ENCODE measurements around the gene ARIH2. TPM values are rescaled to one million over a fixed set of nuclear protein-coding genes. Genes with fewer than 3 reads are reported as not detected.
A peak's percentile ranks its signal among the peaks of the same experiment; 100 is the strongest.

The ARIH2 gene
- polyA plus RNA-seq, 4 donors: 42.7 to 70.1 (median 47.2) TPM

- H3K27ac ChIP-seq (ENCODE audit: low read depth in 1 of 3, low read length in 2 of 3): no peak overlapping the region
- peaks cover 0 to 8% (median 4%) of the 10 kb centered on the region in 3 donors for H3K4me1 ChIP-seq (ENCODE audit: control insufficient read depth in 3 of 3, insufficient read depth in 2 of 3, low read depth in 1 of 3, low read length in 2 of 3)
- no peak overlapping the region for H3K4me3 ChIP-seq (ENCODE audit: low read depth in 1 of 3, low read length in 3 of 3)
- DNase-seq (peak in 1 of 2 donors; percentile 35), FAIRE-seq (no peak)
- H3K36me3 ChIP-seq (ENCODE audit: control insufficient read depth in 3 of 3, insufficient read depth in 2 of 3, low read depth in 1 of 3, low read length in 3 of 3): peaks cover 16 to 65% (median 17%) of the 10 kb centered on the region in 3 donors
- H3K9me3 ChIP-seq (ENCODE audit: control insufficient read depth in 2 of 2, insufficient read depth in 1 of 2, low read depth in 1 of 2, low read length in 1 of 2): no peaks in the 10 kb centered on the region
- H3K27me3 ChIP-seq (ENCODE audit: control insufficient read depth in 3 of 3, insufficient read depth in 3 of 3, low read length in 3 of 3): no peaks in the 10 kb centered on the region
These were observed 66.0 kb downstream of the ARIH2 start for GRCh38 chr3:48984663-48985062.

GRCh38 chr3:48985831-48986376 lies 67.3 kb downstream of the ARIH2 start:
- Histone ChIP-seq H3K36me3 (ENCODE audit: control insufficient read depth in 3 of 3, insufficient read depth in 2 of 3, low read depth in 1 of 3, low read length in 3 of 3) (peaks cover 8 to 55% (median 14%) of the 10 kb centered on the region in 3 donors), H3K27me3 (ENCODE audit: control insufficient read depth in 3 of 3, insufficient read depth in 3 of 3, low read length in 3 of 3) (no peaks in the 10 kb centered on the region), H3K27ac (ENCODE audit: low read depth in 1 of 3, low read length in 2 of 3) (no peak overlapping the region), H3K4me1 (ENCODE audit: control insufficient read depth in 3 of 3, insufficient read depth in 2 of 3, low read depth in 1 of 3, low read length in 2 of 3) (peaks cover 0 to 8% (median 4%) of the 10 kb centered on the region in 3 donors), H3K9me3 (ENCODE audit: control insufficient read depth in 2 of 2, insufficient read depth in 1 of 2, low read depth in 1 of 2, low read length in 1 of 2) (no peaks in the 10 kb centered on the region), H3K4me3 (ENCODE audit: low read depth in 1 of 3, low read length in 3 of 3) (no peak overlapping the region)
- 89 to 95% (median 90%) methylated on average over 7 of the region's 7 CpGs for WGBS, 3 donors
- no peak for FAIRE-seq
- DNase-seq: no peak

- peak in 1 of 2 donors; percentile 26 for DNase-seq
- no peak for FAIRE-seq
- Histone ChIP-seq H3K4me3 (ENCODE audit: low read depth in 1 of 3, low read length in 3 of 3) (peak overlapping the region; percentile 84 to 97 (median 88)), H3K27me3 (ENCODE audit: control insufficient read depth in 3 of 3, insufficient read depth in 3 of 3, low read length in 3 of 3) (no peaks in the 10 kb centered on the region), H3K9me3 (ENCODE audit: control insufficient read depth in 2 of 2, insufficient read depth in 1 of 2, low read depth in 1 of 2, low read length in 1 of 2) (no peaks in the 10 kb centered on the region), H3K4me1 (ENCODE audit: control insufficient read depth in 3 of 3, insufficient read depth in 2 of 3, low read depth in 1 of 3, low read length in 2 of 3) (peaks cover 4 to 11% (median 8%) of the 10 kb centered on the region in 3 donors), H3K36me3 (ENCODE audit: control insufficient read depth in 3 of 3, insufficient read depth in 2 of 3, low read depth in 1 of 3, low read length in 3 of 3) (peaks cover 0 to 45% (median 5%) of the 10 kb centered on the region in 3 donors), H3K27ac (ENCODE audit: low read depth in 1 of 3, low read length in 2 of 3) (peak overlapping the region; percentile 86 to 99 (median 97))
- WGBS, 3 donors: 3 to 4% (median 3%) methylated on average over 21 of the region's 21 CpGs
These were observed 70.6 kb downstream of the ARIH2 start for GRCh38 chr3:48989126-48989795.

DNA sequence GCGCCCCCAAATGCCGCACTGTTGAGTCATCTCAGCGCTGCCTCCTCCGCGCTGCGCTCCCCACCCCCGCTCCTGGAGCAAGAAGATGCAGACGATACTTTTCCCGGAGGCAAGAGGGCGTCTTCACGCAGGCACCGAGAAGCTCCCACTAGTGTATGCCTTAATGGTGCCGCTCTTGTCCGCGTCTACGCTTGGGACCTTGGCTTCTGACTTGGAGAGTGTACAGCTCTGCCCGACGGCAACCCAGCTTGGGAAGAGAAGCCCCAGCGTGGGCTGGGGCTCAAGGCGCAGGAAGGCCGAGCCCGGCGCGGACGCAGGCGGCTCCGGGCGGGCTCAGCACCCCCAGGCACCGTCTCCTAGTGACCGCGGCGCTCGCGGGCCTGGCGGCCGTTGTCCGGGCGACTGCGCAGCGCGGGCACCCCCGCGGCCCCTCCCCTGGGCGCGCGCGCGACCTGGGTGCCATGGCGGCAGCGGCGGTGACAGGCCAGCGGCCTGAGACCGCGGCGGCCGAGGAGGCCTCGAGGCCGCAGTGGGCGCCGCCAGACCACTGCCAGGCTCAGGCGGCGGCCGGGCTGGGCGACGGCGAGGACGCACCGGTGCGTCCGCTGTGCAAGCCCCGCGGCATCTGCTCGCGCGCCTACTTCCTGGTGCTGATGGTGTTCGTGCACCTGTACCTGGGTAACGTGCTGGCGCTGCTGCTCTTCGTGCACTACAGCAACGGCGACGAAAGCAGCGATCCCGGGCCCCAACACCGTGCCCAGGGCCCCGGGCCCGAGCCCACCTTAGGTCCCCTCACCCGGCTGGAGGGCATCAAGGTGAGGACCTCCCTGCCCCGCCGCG lies 71.4 kb downstream of the ARIH2 start, which contains the start of gene P4HTM:
Gene P4HTM (plus strand): TSS at position 446 of the 840 bp plus-strand sequence. CDS start 16 bp downstream, at position 462.
- H3K27ac ChIP-seq (ENCODE audit: low read depth in 1 of 3, low read length in 2 of 3): peak within 1 kb of the TSS; percentile 86 to 99 (median 97)
- peak within 1 kb of the TSS; percentile 84 to 97 (median 88) for H3K4me3 ChIP-seq (ENCODE audit: low read depth in 1 of 3, low read length in 3 of 3)
- peak; percentile 80 to 94 for DNase-seq

DNA sequence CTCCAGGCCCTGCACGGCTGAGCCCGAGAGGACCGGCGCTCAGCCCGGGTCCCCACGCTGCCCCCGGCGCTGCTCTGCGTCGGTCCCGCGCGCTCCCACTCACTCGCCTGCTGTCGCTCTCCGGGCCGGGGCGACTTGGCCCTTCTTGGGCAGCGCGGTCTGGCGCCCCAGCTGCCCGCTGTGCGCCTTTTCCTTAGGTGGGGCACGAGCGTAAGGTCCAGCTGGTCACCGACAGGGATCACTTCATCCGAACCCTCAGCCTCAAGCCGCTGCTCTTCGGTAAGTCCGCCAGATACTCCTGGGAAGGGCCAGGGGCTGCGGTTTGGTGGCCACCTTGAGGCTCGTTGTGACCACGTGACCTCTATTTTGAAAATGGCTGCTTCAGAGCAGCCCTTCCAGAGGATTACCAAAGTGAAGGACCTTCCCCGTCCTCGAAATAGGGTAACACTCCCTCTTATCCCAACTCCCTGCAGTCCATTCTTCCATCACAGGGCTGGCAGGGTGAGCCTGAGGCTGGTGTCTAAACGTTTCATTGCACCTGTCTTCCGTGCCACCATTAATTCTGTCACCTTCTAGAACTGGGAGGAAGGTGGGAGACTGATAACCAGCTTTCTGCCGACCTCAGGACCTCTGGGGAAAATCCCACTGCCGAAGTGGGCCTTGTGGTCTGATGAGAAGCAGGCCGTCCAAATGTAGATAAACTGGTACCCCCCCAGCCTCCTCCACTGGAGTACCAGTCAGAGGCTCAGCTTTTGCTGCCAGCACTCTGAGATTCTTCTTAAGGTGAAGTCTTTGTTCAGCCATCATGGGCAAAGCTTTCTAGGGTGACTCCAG lies 72.2 kb downstream of the ARIH2 start:
- Histone ChIP-seq H3K4me1 (ENCODE audit: control insufficient read depth in 3 of 3, insufficient read depth in 2 of 3, low read depth in 1 of 3, low read length in 2 of 3) (peaks cover 4 to 11% (median 8%) of the 10 kb centered on the region in 3 donors), H3K27me3 (ENCODE audit: control insufficient read depth in 3 of 3, insufficient read depth in 3 of 3, low read length in 3 of 3) (no peaks in the 10 kb centered on the region), H3K4me3 (ENCODE audit: low read depth in 1 of 3, low read length in 3 of 3) (peak overlapping the region; percentile 84 to 97 (median 88)), H3K9me3 (ENCODE audit: control insufficient read depth in 2 of 2, insufficient read depth in 1 of 2, low read depth in 1 of 2, low read length in 1 of 2) (no peaks in the 10 kb centered on the region), H3K27ac (ENCODE audit: low read depth in 1 of 3, low read length in 2 of 3) (peak overlapping the region; percentile 45 to 97 (median 86)), H3K36me3 (ENCODE audit: control insufficient read depth in 3 of 3, insufficient read depth in 2 of 3, low read depth in 1 of 3, low read length in 3 of 3) (peaks cover 0 to 43% (median 2%) of the 10 kb centered on the region in 3 donors)
- WGBS, 3 donors: 2 to 5% (median 2%) methylated on average over 39 to 40 of the region's 40 CpGs
- DNase-seq (peak; percentile 45 to 77), FAIRE-seq (no peak)

More for the DNA sequence above, 71.4 kb downstream of the ARIH2 start, which contains the start of gene P4HTM:
- H3K9me3 ChIP-seq (ENCODE audit: control insufficient read depth in 2 of 2, insufficient read depth in 1 of 2, low read depth in 1 of 2, low read length in 1 of 2): no peaks in the 10 kb centered on the region
- no peaks in the 10 kb centered on the region for H3K27me3 ChIP-seq (ENCODE audit: control insufficient read depth in 3 of 3, insufficient read depth in 3 of 3, low read length in 3 of 3)
- peaks cover 0 to 44% (median 3%) of the 10 kb centered on the region in 3 donors for H3K36me3 ChIP-seq (ENCODE audit: control insufficient read depth in 3 of 3, insufficient read depth in 2 of 3, low read depth in 1 of 3, low read length in 3 of 3)
- WGBS, 3 donors: 0% methylated on average over 54 to 91 of the region's 91 CpGs
- H3K4me1 ChIP-seq (ENCODE audit: control insufficient read depth in 3 of 3, insufficient read depth in 2 of 3, low read depth in 1 of 3, low read length in 2 of 3): peaks cover 4 to 11% (median 8%) of the 10 kb centered on the region in 3 donors
- no peak for FAIRE-seq

DNA sequence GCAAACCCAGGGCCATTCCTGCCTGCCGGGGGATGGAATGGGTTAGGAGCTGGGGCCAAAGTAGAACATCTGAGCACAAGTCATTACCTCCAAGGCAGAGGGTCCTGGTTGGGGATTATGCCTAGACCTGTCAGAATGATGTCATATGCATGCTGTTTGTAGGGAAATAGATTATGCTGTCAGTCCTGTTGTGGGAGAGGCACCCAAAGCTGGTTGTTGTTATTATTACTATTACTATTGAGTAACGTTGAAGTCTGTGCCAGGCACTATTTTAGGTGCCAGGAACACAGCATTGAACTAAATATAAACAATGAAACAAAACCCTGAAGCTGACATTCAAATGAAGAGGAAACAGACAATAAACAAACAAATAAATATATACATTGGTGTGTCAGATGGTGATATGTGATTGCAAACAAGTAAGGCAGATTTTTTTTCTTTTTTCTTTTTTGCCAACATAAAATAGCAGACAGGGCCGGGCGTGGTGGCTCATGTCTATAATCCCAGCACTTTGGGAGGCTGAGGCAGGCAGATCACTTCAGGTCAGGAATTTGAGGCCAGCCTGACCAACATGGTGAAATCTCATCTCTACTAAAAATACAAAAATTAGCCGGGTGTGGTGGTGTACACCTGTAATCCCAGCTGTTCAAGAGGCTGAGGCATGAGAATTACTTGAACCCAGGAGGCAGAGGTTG lies 73.4 kb downstream of the ARIH2 start:
- Histone ChIP-seq H3K4me1 (ENCODE audit: control insufficient read depth in 3 of 3, insufficient read depth in 2 of 3, low read depth in 1 of 3, low read length in 2 of 3) (peaks cover 4 to 11% (median 8%) of the 10 kb centered on the region in 3 donors), H3K36me3 (ENCODE audit: control insufficient read depth in 3 of 3, insufficient read depth in 2 of 3, low read depth in 1 of 3, low read length in 3 of 3) (peaks cover 0 to 39% (median 0%) of the 10 kb centered on the region in 3 donors), H3K4me3 (ENCODE audit: low read depth in 1 of 3, low read length in 3 of 3) (peak overlapping the region in 1 of 3 donors; percentile 84), H3K27me3 (ENCODE audit: control insufficient read depth in 3 of 3, insufficient read depth in 3 of 3, low read length in 3 of 3) (no peaks in the 10 kb centered on the region), H3K27ac (ENCODE audit: low read depth in 1 of 3, low read length in 2 of 3) (no peak overlapping the region), H3K9me3 (ENCODE audit: control insufficient read depth in 2 of 2, insufficient read depth in 1 of 2, low read depth in 1 of 2, low read length in 1 of 2) (no peaks in the 10 kb centered on the region)
- FAIRE-seq (no peak), DNase-seq (no peak)
- 61 to 73% (median 64%) methylated on average over 5 of the region's 5 CpGs for WGBS, 3 donors

DNA sequence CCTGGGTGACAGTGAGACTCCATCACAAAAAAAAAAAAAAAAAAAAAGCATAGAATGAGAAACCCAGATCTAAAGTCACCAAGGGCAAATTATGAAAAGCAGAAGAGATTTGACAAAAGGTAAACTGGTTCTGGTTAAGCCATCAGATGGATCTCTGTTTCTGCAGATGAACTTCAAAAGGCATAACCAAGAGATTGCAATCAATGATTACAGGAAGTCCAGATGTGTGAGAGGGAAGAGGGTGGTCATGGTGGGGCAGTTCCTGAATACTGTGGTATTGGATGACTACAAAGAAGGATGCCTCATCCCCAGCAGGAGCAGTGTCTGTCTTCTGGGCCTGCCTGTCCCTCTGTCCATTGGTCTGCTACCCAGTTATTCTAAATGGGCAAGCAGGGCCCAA lies 75.2 kb downstream of the ARIH2 start:
- Histone ChIP-seq H3K9me3 (ENCODE audit: control insufficient read depth in 2 of 2, insufficient read depth in 1 of 2, low read depth in 1 of 2, low read length in 1 of 2) (no peaks in the 10 kb centered on the region), H3K4me3 (ENCODE audit: low read depth in 1 of 3, low read length in 3 of 3) (no peak overlapping the region), H3K27me3 (ENCODE audit: control insufficient read depth in 3 of 3, insufficient read depth in 3 of 3, low read length in 3 of 3) (no peaks in the 10 kb centered on the region), H3K27ac (ENCODE audit: low read depth in 1 of 3, low read length in 2 of 3) (no peak overlapping the region), H3K36me3 (ENCODE audit: control insufficient read depth in 3 of 3, insufficient read depth in 2 of 3, low read depth in 1 of 3, low read length in 3 of 3) (peaks cover 0 to 53% (median 0%) of the 10 kb centered on the region in 3 donors), H3K4me1 (ENCODE audit: control insufficient read depth in 3 of 3, insufficient read depth in 2 of 3, low read depth in 1 of 3, low read length in 2 of 3) (peaks cover 4 to 17% (median 8%) of the 10 kb centered on the region in 3 donors)
- FAIRE-seq (no peak), DNase-seq (no peak)
